C4-2B (cell line): Measurements from ENCODE around the gene ATF6B.

ENCODE experiments used
- H3K27ac ChIP-seq: fragments of 450-650 bp; 2 replicates; pipeline ENCODE4 v1.5.1; 2017
- ZFX ChIP-seq: fragments of 450-650 bp; IDR thresholded peaks from 2 replicates; pipeline ENCODE4 v1.6.1; 2017
- TF ChIP-seq, protein P1 (sequence below): fragments of 450-650 bp; conservative IDR thresholded peaks from 2 replicates; pipeline ENCODE4 v1.5.1; 2017; ENCODE audit warnings: mild to moderate bottlenecking

ATF6B gene

GRCh38 chr6:32127717-32128592, at the start of gene ATF6B:
Gene ATF6B, minus strand, starts transcription at chr6:32128246. Its CDS starts 39 bp downstream, at chr6:32128207.
- TF ChIP-seq, protein P1, sequence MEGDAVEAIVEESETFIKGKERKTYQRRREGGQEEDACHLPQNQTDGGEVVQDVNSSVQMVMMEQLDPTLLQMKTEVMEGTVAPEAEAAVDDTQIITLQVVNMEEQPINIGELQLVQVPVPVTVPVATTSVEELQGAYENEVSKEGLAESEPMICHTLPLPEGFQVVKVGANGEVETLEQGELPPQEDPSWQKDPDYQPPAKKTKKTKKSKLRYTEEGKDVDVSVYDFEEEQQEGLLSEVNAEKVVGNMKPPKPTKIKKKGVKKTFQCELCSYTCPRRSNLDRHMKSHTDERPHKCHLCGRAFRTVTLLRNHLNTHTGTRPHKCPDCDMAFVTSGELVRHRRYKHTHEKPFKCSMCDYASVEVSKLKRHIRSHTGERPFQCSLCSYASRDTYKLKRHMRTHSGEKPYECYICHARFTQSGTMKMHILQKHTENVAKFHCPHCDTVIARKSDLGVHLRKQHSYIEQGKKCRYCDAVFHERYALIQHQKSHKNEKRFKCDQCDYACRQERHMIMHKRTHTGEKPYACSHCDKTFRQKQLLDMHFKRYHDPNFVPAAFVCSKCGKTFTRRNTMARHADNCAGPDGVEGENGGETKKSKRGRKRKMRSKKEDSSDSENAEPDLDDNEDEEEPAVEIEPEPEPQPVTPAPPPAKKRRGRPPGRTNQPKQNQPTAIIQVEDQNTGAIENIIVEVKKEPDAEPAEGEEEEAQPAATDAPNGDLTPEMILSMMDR = no peak
- peak within 1 kb of the TSS; percentile 93 for H3K27ac ChIP-seq

DNA sequence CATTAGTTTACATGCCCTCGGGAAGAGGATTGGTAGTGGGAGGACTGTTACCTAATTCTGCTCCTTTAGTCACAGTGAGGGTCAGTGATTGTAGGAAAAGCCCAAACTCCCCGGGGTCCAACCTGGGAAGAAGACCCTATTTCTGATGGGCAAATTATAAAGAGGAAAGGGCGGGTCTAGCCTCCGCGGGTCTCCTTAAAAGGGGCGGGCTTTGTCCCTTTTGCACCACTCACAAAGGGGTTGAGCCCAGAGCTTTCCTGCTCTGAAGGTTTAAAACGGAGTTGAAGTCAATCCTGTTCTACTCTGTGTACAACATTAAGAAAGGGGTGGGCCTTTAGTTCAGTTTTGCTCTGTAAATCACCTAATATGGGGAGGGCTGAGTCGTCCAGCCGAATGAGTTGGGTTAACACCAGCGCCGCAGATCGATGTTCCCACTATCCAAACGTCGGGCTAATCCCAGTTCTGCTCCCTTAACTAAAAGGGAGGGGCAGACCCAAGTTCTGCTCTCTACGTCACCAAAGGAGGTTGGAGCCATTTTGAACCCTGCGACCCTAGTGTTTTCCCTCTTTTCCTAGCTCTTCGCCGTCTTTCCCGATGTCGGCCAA, 49.2 kb upstream of the ATF6B start:
- H3K27ac ChIP-seq = peak overlapping the region; percentile 81
- no peak for TF ChIP-seq ZFX
- TF ChIP-seq, protein P1 = no peak

DNA sequence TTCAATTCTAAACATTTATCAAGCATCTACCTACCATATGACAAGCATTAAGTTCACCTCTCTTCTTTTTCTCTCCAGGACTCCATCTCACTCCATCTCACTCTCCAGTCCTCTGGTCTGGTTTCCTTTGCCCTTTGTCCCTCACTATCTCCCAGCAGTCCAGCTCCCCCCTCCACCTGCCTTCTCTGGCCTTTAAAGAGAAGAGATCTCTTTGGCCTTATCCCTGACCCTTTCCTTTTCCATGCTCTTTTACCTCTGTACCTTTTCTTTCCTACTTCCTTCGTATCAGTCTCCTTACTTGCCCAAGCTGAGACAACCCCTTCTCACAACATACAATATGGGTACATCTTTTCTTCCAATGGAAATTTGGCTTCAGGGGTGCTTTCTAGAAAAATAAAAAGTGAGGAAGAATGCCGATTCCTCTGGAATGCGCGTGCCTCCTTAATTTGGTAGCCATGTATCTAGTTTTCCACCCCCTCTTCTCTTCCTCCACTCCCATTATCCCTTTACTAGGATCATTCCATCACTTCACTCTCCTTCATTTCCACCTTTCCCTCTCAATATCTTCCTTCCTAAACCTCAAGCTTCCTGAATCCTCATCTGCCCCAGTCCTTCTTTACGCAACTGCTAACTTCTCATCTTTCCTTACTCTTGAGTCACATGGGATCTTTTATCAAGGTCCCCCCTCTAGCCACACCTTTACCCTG, 48.6 kb upstream of the ATF6B start:
- TF ChIP-seq, protein P1 = no peak
- no peak for TF ChIP-seq ZFX
- peak overlapping the region; percentile 81 for H3K27ac ChIP-seq

DNA sequence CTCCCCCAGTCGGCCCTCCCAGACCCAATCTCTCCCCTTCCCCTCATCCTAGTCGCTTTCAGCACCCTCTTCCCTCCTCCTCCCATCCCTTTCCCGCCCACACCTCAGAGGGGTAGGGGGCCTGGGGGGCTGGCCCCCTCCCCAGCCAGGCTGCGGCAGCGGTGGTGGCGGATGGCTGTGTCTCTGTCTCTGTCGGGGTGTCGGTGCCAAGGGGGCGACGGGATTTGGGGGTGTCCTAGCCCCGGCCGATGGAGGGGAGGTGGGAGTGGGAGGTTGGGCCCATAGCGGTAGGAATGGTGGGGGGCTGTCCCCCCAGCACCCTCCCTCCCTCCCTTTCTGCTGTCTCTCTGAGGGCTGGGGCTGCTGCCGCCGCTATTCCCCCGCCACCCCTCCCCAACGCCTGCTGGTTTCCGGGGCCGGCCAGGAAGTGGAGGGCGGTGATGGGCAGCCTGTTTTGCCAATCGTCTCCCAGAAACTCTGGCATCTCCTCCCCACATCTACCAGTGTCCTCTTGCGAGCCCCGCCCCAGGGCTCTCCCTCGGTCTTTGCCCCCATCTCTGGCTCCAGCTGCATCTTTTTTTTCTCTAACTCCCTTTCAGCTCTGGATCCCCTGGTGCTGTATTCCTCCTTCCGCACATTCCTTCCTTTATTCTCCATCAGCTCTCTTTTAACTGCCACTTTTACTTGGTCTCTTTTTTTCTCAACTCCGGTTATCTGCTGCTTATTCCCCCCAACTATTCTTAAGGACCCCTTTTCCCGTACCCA, 47.8 kb upstream of the ATF6B start, which contains the start of gene AGPAT1:
Gene AGPAT1, minus strand, starts transcription at position 374 of the 765 bp plus-strand sequence. CDS start 4,588 bp downstream, outside the sequence.
- H3K27ac ChIP-seq = peak within 1 kb of the TSS; percentile 81
- TF ChIP-seq ZFX = no peak
- TF ChIP-seq, protein P1 = no peak

DNA sequence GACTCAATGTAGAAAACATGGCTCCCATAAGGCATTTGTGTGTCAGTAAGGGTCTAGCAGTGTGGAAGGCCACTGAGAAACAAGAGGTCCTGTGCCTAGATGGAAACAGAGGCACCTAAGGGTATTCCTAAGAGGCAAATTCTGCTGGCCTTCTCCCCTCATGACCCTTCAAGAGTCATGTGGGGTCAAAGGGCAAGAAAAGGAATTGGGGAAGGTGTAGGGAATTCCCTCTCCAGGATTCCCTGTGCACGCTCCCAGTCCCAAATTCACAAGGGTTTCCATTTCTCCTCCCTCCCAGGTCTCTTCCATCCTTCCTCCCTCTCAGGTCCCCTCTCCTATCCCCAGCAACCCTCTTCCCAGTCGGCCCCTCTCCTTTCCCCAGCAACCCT, 47.3 kb upstream of the ATF6B start:
- TF ChIP-seq, protein P1 = no peak
- TF ChIP-seq ZFX = no peak
- H3K27ac ChIP-seq = peak overlapping the region; percentile 81

DNA sequence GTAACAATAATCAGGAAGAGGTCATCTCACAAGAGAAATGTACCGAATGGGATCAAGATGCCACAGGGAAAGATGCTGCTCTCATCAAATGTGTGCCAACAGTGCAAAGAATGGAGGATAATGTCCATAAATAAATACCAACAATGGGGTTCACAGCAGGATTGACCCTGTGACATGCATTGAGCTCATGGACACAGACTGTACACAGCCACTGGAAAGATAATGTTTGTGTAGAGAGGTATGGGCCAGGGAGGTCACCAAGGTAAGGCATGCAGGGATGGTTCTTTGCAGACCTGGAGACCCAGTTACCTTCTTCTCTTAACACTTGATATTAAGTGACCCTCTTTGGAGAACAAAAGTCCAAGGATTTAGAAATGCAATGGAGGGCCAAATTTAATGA, 46.4 kb upstream of the ATF6B start:
- H3K27ac ChIP-seq = no peak overlapping the region
- no peak for TF ChIP-seq ZFX
- TF ChIP-seq, protein P1 = no peak
